ENCODE results near the gene FAM222A. TPM values are rescaled to one million over a fixed set of nuclear protein-coding genes. Genes with fewer than 3 reads are reported as not detected.

Gene FAM222A
- total RNA-seq, 1 experiment from 2014 or later: 1.6 TPM

GRCh38 chr12:109724321-109724892, 10.8 kb downstream of the FAM222A start (continued):
- TF ChIP-seq ARID4B (CRISPR knock-in tag; IDR thresholded peaks at IDR 0.05; ENCODE audit: borderline replicate concordance): no peak

- H3K9me3 Mint-ChIP-seq: no peaks in the 10 kb centered on the region
- H3K4me3 Mint-ChIP-seq: no peak overlapping the region
- DNase-seq (ENCODE audit: low spot score) (no peak), ATAC-seq (no peak)
- POLR2A ChIA-PET: no interaction called here
- no peaks in the 10 kb centered on the region for H3K4me1 Mint-ChIP-seq
- no peaks in the 10 kb centered on the region; the same call in 1 of the 2 replicates for H3K27me3 Mint-ChIP-seq (ENCODE audit: low read depth)
- CTCF ChIA-PET: interaction anchor here (0.6 to 4.0 kb wide), 4 partner anchors 11 to 38 kb away, joined by 3 to 19 read pairs (median 4); partner anchors contain the start of gene FAM222A
- no peak for TF ChIP-seq NFE2L1 (CRISPR knock-in tag; IDR thresholded peaks at IDR 0.05)
- TF ChIP-seq ZNF416 (CRISPR knock-in tag; IDR thresholded peaks at IDR 0.05): no peak
- no peak for TF ChIP-seq ZNF396 (CRISPR knock-in tag; IDR thresholded peaks at IDR 0.05; ENCODE audit: borderline replicate concordance)
- TF ChIP-seq NR1H2 (CRISPR knock-in tag; IDR thresholded peaks at IDR 0.05): no peak
- no peak for TF ChIP-seq MLX (CRISPR knock-in tag; IDR thresholded peaks at IDR 0.05)
- no peak for TF ChIP-seq STAT6 (CRISPR knock-in tag; conservative IDR thresholded peaks at IDR 0.05; ENCODE audit: low read depth)
- TF ChIP-seq E2F5 (CRISPR knock-in tag; IDR thresholded peaks at IDR 0.05): no peak
- TF ChIP-seq PREB (CRISPR knock-in tag; IDR thresholded peaks at IDR 0.05; ENCODE audit: borderline replicate concordance): no peak
- TF ChIP-seq OVOL2 (CRISPR knock-in tag; IDR thresholded peaks at IDR 0.05; ENCODE audit: borderline replicate concordance): no peak
- no peak for TF ChIP-seq RORB (CRISPR knock-in tag; IDR thresholded peaks at IDR 0.05)
- no peak for TF ChIP-seq GABPB1 (CRISPR knock-in tag; IDR thresholded peaks at IDR 0.05)
- no peak for TF ChIP-seq SMAD4 (CRISPR knock-in tag; IDR thresholded peaks at IDR 0.05)
- TF ChIP-seq IRF2 (CRISPR knock-in tag; IDR thresholded peaks at IDR 0.05; ENCODE audit: borderline replicate concordance, low read depth): no peak
- no peak for TF ChIP-seq KAT7 (CRISPR knock-in tag; IDR thresholded peaks at IDR 0.05; ENCODE audit: borderline replicate concordance)
- TF ChIP-seq USF2 (CRISPR knock-in tag; IDR thresholded peaks at IDR 0.05): no peak
- TF ChIP-seq NR3C1 (CRISPR knock-in tag; conservative IDR thresholded peaks at IDR 0.05; ENCODE audit: low read depth): no peak
- H3K27ac Mint-ChIP-seq: no peak overlapping the region
- no peaks in the 10 kb centered on the region for H3K36me3 Mint-ChIP-seq
Measured at GRCh38 chr12:109725321-109726105, 11.9 kb downstream of the FAM222A start.

Data from WTC11 (cell line).